HEK293 (cell line): ENCODE measurements around the gene LRBA.

Experiments used
- CTCF ChIA-PET: fragments of 350-600 bp; formaldehyde crosslinking; extraction: SDS; loops from one replicate; lab custom pipeline; 2021; ENCODE audit warnings: antibody characterized with exemption; lab: Yijun Ruan, JAX
- POLR2A ChIA-PET: fragments of 300-600 bp; formaldehyde crosslinking; extraction: SDS; loops from one replicate; lab custom pipeline; 2020; ENCODE audit warnings: antibody characterized with exemption, inconsistent platforms; lab: Yijun Ruan, JAX
- H3K27ac ChIP-seq: fragments of 200-500 bp; sonication (Bioruptor generic); 2 replicates; pipeline ENCODE4 v1.5.1; 2014; ENCODE audit warnings: low read depth, low read length, control low read depth, inconsistent platforms; ENCODE audit errors: extremely low read depth
- H3K36me3 ChIP-seq, 2 experiments: fragments of 200-500 bp in 1 of 2; sonication (Bioruptor generic) in 1 of 2; 1 replicate in 1 of 2; 2 replicates in 1 of 2; pipeline ENCODE4 v1.5.1; 2014 to 2017; ENCODE audit warnings: inconsistent platforms in 2 of 2, low read length in 2 of 2; ENCODE audit not compliant: control insufficient read depth in 2 of 2, insufficient read depth in 1 of 2
- H3K4me1 ChIP-seq: fragments of 200-500 bp; sonication (Bioruptor generic); 2 replicates; pipeline ENCODE4 v1.5.1; 2014; ENCODE audit warnings: mild to moderate bottlenecking, low read length, inconsistent platforms; ENCODE audit not compliant: control insufficient read depth, insufficient read depth
- H3K4me3 ChIP-seq: 2 replicates; pipeline ENCODE4 v1.5.1; 2011; ENCODE audit warnings: low read depth, mild to moderate bottlenecking, control low read depth, low read length, moderate library complexity
- H3K9me3 ChIP-seq: fragments of 200-500 bp; sonication (Bioruptor generic); 2 replicates; pipeline ENCODE4 v1.5.1; 2014; ENCODE audit warnings: low read depth, low read length, inconsistent platforms; ENCODE audit not compliant: control insufficient read depth, insufficient read depth
- KLF16 ChIP-seq: fragments of 450-650 bp; formaldehyde crosslinking; IDR thresholded peaks from 2 replicates; pipeline ENCODE4 v1.5.1; 2017; ENCODE audit warnings: missing biosample characterization, missing genetic modification characterization
- KLF8 ChIP-seq: fragments of 450-650 bp; formaldehyde crosslinking; IDR thresholded peaks from 2 replicates; pipeline ENCODE4 v1.5.1; 2016; ENCODE audit warnings: missing biosample characterization, missing genetic modification characterization
- MYNN ChIP-seq: fragments of 450-650 bp; formaldehyde crosslinking; IDR thresholded peaks from 2 replicates; pipeline ENCODE4 v1.5.1; 2016; ENCODE audit warnings: missing biosample characterization, missing genetic modification characterization, borderline replicate concordance
- PRDM2 ChIP-seq: fragments of 450-650 bp; formaldehyde crosslinking; IDR thresholded peaks from 2 replicates; pipeline ENCODE4 v1.5.1; 2016; ENCODE audit warnings: missing biosample characterization, missing genetic modification characterization, borderline replicate concordance
- ZBTB1 ChIP-seq: fragments of 450-650 bp; formaldehyde crosslinking; IDR thresholded peaks from 2 replicates; pipeline ENCODE4 v1.5.1; 2016; ENCODE audit warnings: missing biosample characterization, missing genetic modification characterization
- ZBTB26 ChIP-seq: fragments of 450-650 bp; formaldehyde crosslinking; optimal IDR thresholded peaks from 2 replicates; pipeline ENCODE3; 2016; ENCODE audit warnings: missing biosample characterization, mild to moderate bottlenecking, missing genetic modification characterization
- ZEB2 ChIP-seq: fragments of 450-650 bp; formaldehyde crosslinking; IDR thresholded peaks from 2 replicates; pipeline ENCODE4 v1.5.1; 2016; ENCODE audit warnings: missing biosample characterization, missing genetic modification characterization
- ZNF24 ChIP-seq: fragments of 450-650 bp; formaldehyde crosslinking; IDR thresholded peaks from 2 replicates; pipeline ENCODE4 v1.5.1; 2016; ENCODE audit warnings: missing biosample characterization, missing genetic modification characterization
- ZNF426 ChIP-seq: fragments of 450-650 bp; formaldehyde crosslinking; IDR thresholded peaks from 2 replicates; pipeline ENCODE4 v1.5.1; 2017; ENCODE audit warnings: missing biosample characterization, missing genetic modification characterization, mild to moderate bottlenecking, inconsistent platforms, moderate library complexity
- ZNF433 ChIP-seq: fragments of 450-650 bp; formaldehyde crosslinking; IDR thresholded peaks from 2 replicates; pipeline ENCODE4 v1.5.1; 2016; ENCODE audit warnings: missing biosample characterization, missing genetic modification characterization, low read depth
- ZNF560 ChIP-seq: fragments of 450-650 bp; formaldehyde crosslinking; IDR thresholded peaks from 2 replicates; pipeline ENCODE4 v1.5.1; 2017; ENCODE audit warnings: missing biosample characterization, missing genetic modification characterization, borderline replicate concordance
- ZNF580 ChIP-seq: fragments of 450-650 bp; formaldehyde crosslinking; IDR thresholded peaks from 2 replicates; pipeline ENCODE4 v1.5.1; 2016; ENCODE audit warnings: missing biosample characterization, missing genetic modification characterization
- ZNF600 ChIP-seq: fragments of 450-650 bp; formaldehyde crosslinking; IDR thresholded peaks from 2 replicates; pipeline ENCODE4 v1.5.1; 2016; ENCODE audit warnings: missing biosample characterization, missing genetic modification characterization
- ZNF624 ChIP-seq: fragments of 450-650 bp; formaldehyde crosslinking; IDR thresholded peaks from 2 replicates; pipeline ENCODE4 v1.5.1; 2017; ENCODE audit warnings: missing biosample characterization, missing genetic modification characterization
- ZNF626 ChIP-seq: fragments of 450-650 bp; sonication (Bioruptor Pico); formaldehyde crosslinking; IDR thresholded peaks from 2 replicates; pipeline ENCODE4 v1.5.1; 2018; ENCODE audit warnings: missing biosample characterization, missing genetic modification characterization, inconsistent platforms
- ZNF645 ChIP-seq: fragments of 450-650 bp; formaldehyde crosslinking; IDR thresholded peaks from 2 replicates; pipeline ENCODE4; 2016; ENCODE audit warnings: missing biosample characterization, missing genetic modification characterization
- ZNF692 ChIP-seq: fragments of 450-650 bp; formaldehyde crosslinking; IDR thresholded peaks from 2 replicates; pipeline ENCODE4 v1.5.1; 2016; ENCODE audit warnings: missing biosample characterization, missing genetic modification characterization
- ZNF776 ChIP-seq: fragments of 450-650 bp; formaldehyde crosslinking; IDR thresholded peaks from 2 replicates; pipeline ENCODE4 v1.5.0; 2017; ENCODE audit warnings: missing biosample characterization, missing genetic modification characterization, borderline replicate concordance
- ZNF791 ChIP-seq: fragments of 450-650 bp; formaldehyde crosslinking; IDR thresholded peaks from 2 replicates; pipeline ENCODE4 v1.5.1; 2016; ENCODE audit warnings: missing biosample characterization, missing genetic modification characterization
- ZSCAN30 ChIP-seq: fragments of 450-650 bp; IDR thresholded peaks from 2 replicates; pipeline ENCODE4 v1.5.1; 2018; ENCODE audit warnings: missing biosample characterization, mild to moderate bottlenecking, missing genetic modification characterization, moderate library complexity
- ZSCAN4 ChIP-seq: fragments of 450-650 bp; formaldehyde crosslinking; IDR thresholded peaks from 2 replicates; pipeline ENCODE4 v1.5.1; 2017; ENCODE audit warnings: missing biosample characterization, missing genetic modification characterization

LRBA gene

GRCh38 chr4:150232029-150232428, 783.1 kb downstream of the LRBA start (continued):
- TF ChIP-seq PRDM2 (no peak), ZSCAN30 (no peak)

- no peaks in the 10 kb centered on the region for H3K9me3 ChIP-seq
- H3K4me3 ChIP-seq = no peak overlapping the region
- ChIA-PET POLR2A (no interaction called here), CTCF (interaction anchor here (0.7 to 1.6 kb wide), 3 partner anchors 11 to 221 kb away, joined by 3 to 5 read pairs (median 4); no protein-coding TSS in a partner anchor)
- no peaks in the 10 kb centered on the region for H3K4me1 ChIP-seq
- peaks cover 0 to 32% of the 10 kb centered on the region in 2 experiments; a peak in 1 of 3 replicates for H3K36me3 ChIP-seq
- no peak for TF ChIP-seq KLF8 (tag by site-specific recombination)
- TF ChIP-seq ZNF600 (tag by site-specific recombination) = no peak
- TF ChIP-seq ZNF580 = no peak
- TF ChIP-seq MYNN = no peak
- TF ChIP-seq ZNF776 = no peak
- no peak for TF ChIP-seq ZEB2 (tag by site-specific recombination)
- no peak for TF ChIP-seq ZNF692 (tag by site-specific recombination)
- TF ChIP-seq, all 188 proteins: peak for 0
- H3K27ac ChIP-seq = no peak overlapping the region
Measured at GRCh38 chr4:150231107-150231770, 783.8 kb downstream of the LRBA start.

GRCh38 chr4:150230561-150230960, 784.5 kb downstream of the LRBA start:
- ChIA-PET CTCF (interaction anchor here (1.2 to 1.6 kb wide), 2 partner anchors 12 to 221 kb away, joined by 4 to 5 read pairs; no protein-coding TSS in a partner anchor), POLR2A (no interaction called here)
- Histone ChIP-seq H3K27ac (no peak overlapping the region), H3K4me3 (no peak overlapping the region), H3K9me3 (no peaks in the 10 kb centered on the region), H3K36me3 (peaks cover 0 to 32% of the 10 kb centered on the region in 2 experiments; a peak in 1 of 3 replicates), H3K4me1 (no peaks in the 10 kb centered on the region)
- TF ChIP-seq ZNF626 (tag by site-specific recombination) = no peak
- TF ChIP-seq ZSCAN30 = no peak
- no peak for TF ChIP-seq ZNF645
- TF ChIP-seq ZNF560 (tag by site-specific recombination) = no peak
- no peak for TF ChIP-seq ZNF624 (tag by site-specific recombination)
- TF ChIP-seq ZNF24 = no peak
- no peak for TF ChIP-seq ZNF426 (tag by site-specific recombination)
- no peak for TF ChIP-seq ZNF580
- no peak for TF ChIP-seq ZBTB26
- TF ChIP-seq ZBTB1 (tag by site-specific recombination) = no peak
- TF ChIP-seq ZNF433 (tag by site-specific recombination) = no peak
- TF ChIP-seq ZNF791 = no peak
- TF ChIP-seq KLF16 (tag by site-specific recombination) = no peak
- no peak for TF ChIP-seq ZSCAN4
